ENCODE results near the gene CCDC107. TPM values are rescaled to one million over a fixed set of nuclear protein-coding genes. Genes with fewer than 3 reads are reported as not detected.
A peak's percentile ranks its signal among the peaks of the same experiment; 100 is the strongest.
"Not testable (repeated sequence)": the region's sequence is repeated elsewhere in the genome, so short reads cannot be mapped to it uniquely, and the experiment has no call there.

Gene CCDC107, protein sequence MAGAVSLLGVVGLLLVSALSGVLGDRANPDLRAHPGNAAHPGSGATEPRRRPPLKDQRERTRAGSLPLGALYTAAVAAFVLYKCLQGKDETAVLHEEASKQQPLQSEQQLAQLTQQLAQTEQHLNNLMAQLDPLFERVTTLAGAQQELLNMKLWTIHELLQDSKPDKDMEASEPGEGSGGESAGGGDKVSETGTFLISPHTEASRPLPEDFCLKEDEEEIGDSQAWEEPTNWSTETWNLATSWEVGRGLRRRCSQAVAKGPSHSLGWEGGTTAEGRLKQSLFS
- polyA plus RNA-seq = 77.4 TPM

DNA sequence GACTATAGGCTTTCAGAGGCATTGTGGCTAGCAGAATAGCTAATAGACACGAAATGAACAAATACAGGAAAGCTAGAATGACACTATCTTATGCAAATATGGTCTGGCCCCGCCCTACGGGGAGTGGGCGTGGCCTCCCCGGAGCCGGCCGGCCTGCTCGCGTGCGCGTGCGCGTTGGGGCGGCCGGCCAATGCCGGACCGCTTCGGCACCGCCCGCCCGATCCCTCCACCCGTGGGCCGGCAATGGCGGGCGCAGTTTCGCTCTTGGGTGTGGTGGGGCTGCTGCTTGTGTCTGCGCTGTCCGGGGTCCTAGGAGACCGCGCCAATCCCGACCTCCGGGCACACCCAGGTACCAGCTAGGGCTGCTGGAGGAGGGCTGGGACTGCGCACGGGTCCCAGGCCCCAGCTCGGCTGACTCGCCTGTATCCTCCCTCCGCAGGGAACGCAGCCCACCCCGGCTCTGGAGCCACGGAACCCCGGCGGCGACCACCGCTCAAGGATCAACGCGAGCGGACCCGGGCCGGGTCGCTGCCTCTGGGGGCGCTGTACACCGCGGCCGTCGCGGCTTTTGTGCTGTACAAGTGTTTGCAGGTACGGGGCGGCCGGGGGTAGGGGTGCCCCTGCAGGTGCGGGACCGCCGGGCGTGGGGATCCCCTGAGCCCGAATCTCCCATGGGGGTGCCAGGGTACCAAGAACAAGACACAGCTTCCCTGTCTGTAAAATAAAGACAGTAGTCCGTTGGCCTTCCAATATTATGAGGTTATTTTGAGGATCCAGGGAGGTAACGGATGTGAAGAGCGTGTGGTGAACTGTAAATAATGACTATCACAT is at the start of gene CCDC107:
Gene CCDC107 (plus strand): TSS at position 156 of the 831 bp plus-strand sequence. CDS start 88 bp downstream, at position 244.
- peaks cover 2% of the 10 kb centered on the region for H3K36me3 Mint-ChIP-seq
- H3K27me3 Mint-ChIP-seq = peaks cover 2% of the 10 kb centered on the region
- peaks cover 0 to 5% (median 0%) of the 10 kb centered on the region in 3 donors for H3K9me3 Mint-ChIP-seq
- H3K27ac Mint-ChIP-seq = peak within 1 kb of the TSS; percentile 99 to 100 (median 100)
- peak within 1 kb of the TSS; percentile 87 to 96 (median 92) for H3K4me3 Mint-ChIP-seq
- H3K4me1 Mint-ChIP-seq = peaks cover 39 to 67% (median 53%) of the 10 kb centered on the region in 3 donors

DNA sequence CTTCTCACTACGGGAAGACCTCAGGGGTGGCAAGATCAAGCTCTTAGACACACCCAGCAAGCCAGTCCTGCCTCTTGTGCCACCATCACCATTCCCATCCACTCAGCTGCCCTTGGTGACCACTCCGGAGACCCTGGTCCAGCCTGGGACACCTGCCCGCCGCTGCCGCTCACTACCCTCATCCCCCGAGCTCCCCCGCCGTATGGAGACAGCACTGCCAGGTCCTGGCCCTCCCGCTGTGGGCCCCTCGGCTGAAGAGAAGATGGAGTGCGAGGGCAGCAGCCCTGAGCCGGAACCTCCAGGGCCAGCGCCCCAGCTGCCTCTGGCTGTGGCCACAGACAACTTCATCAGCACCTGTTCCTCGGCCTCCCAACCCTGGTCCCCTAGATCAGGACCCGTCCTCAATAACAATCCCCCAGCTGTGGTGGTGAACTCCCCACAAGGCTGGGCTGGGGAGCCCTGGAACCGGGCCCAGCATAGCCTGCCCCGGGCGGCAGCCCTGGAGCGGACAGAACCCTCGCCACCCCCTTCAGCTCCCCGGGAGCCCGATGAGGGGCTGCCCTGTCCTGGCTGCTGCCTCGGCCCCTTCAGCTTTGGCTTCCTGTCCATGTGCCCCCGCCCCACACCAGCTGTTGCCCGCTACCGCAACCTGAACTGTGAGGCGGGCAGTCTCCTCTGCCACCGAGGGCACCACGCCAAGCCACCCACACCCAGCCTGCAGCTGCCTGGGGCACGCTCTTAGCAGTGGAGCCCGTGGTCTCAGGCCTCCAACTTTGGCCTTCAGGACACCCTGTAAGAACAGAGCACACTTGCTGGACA is 48.9 kb upstream of the CCDC107 start:
- H3K4me1 Mint-ChIP-seq = peaks cover 16 to 19% (median 18%) of the 10 kb centered on the region in 3 donors
- H3K4me3 Mint-ChIP-seq = peak overlapping the region in 1 of 4 donors; percentile 44

GRCh38 chr9:35609820-35610163 is 48.3 kb upstream of the CCDC107 start:
- H3K4me1 Mint-ChIP-seq = peaks cover 16 to 18% (median 17%) of the 10 kb centered on the region in 3 donors
- no peaks in the 10 kb centered on the region for H3K27me3 Mint-ChIP-seq

More for the DNA sequence above, 48.9 kb upstream of the CCDC107 start:
- Mint-ChIP-seq H3K27ac (no peak overlapping the region), H3K27me3 (no peaks in the 10 kb centered on the region), H3K9me3 (no peaks in the 10 kb centered on the region), H3K36me3 (no peaks in the 10 kb centered on the region)

DNA sequence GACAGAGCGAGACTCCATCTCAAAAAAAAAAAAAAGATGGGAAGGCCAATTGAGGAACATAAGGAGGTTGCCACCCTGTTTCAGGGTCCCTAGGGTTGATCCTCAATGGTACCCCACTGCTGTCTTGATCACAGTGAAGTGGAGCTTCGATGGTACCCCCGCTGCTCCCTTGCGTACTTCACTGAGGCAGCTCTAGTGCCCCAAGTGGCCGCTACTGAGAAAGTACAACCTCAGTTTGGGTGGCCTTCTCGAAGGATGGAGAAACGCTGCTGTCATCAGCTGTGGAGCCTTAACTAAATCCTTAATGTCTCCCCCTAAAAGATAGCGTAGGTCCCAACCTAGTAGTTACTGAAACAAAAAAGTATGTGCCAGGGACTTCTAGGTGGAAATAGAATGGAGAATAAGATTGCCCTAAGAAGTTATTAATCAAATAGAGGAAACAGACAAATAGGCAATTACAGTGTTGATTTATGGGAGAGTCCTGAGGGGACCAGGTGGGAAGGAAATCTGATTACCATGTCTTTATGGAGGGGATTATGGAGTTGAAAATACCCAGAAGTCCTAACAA is 46.8 kb upstream of the CCDC107 start:
- peak overlapping the region in 2 of 3 donors; percentile 17 to 79 for H3K27ac Mint-ChIP-seq
- H3K36me3 Mint-ChIP-seq = peaks cover under 1% of the 10 kb centered on the region
- peaks cover 2% of the 10 kb centered on the region for H3K27me3 Mint-ChIP-seq
- no peaks in the 10 kb centered on the region for H3K9me3 Mint-ChIP-seq
- peak overlapping the region in 2 of 4 donors; percentile 31 to 70 for H3K4me3 Mint-ChIP-seq
- peaks cover 14 to 22% (median 18%) of the 10 kb centered on the region in 3 donors for H3K4me1 Mint-ChIP-seq

More at GRCh38 chr9:35609820-35610163, 48.3 kb upstream of the CCDC107 start:
- peak overlapping the region in 1 of 3 donors; percentile 67 for H3K27ac Mint-ChIP-seq
- no peaks in the 10 kb centered on the region for H3K9me3 Mint-ChIP-seq
- H3K4me3 Mint-ChIP-seq = peak overlapping the region in 1 of 4 donors; percentile 44
- no peaks in the 10 kb centered on the region for H3K36me3 Mint-ChIP-seq

- Mint-ChIP-seq H3K27ac (peak overlapping the region in 2 of 3 donors; percentile 67 to 79), H3K4me1 (peaks cover 12 to 20% (median 20%) of the 10 kb centered on the region in 3 donors), H3K4me3 (peak overlapping the region in 1 of 4 donors; percentile 70)
- not testable (repeated sequence) for H3K36me3 Mint-ChIP-seq, H3K27me3 Mint-ChIP-seq, H3K9me3 Mint-ChIP-seq
Observed at GRCh38 chr9:35612066-35612465, 46.0 kb upstream of the CCDC107 start.

- H3K27me3 Mint-ChIP-seq = peaks cover 3% of the 10 kb centered on the region
- H3K4me3 Mint-ChIP-seq = peak overlapping the region in 1 of 4 donors; percentile 28
- peaks cover 2% of the 10 kb centered on the region for H3K36me3 Mint-ChIP-seq
- peak overlapping the region in 1 of 3 donors; percentile 67 for H3K27ac Mint-ChIP-seq
- peaks cover 17 to 23% (median 20%) of the 10 kb centered on the region in 3 donors for H3K4me1 Mint-ChIP-seq
- no peaks in the 10 kb centered on the region for H3K9me3 Mint-ChIP-seq
Observed at GRCh38 chr9:35612843-35613242, 45.2 kb upstream of the CCDC107 start.

- peaks cover 2% of the 10 kb centered on the region for H3K36me3 Mint-ChIP-seq
- H3K27ac Mint-ChIP-seq = peak overlapping the region; percentile 47 to 98 (median 96)
- H3K9me3 Mint-ChIP-seq = no peaks in the 10 kb centered on the region
- H3K27me3 Mint-ChIP-seq = peaks cover 3% of the 10 kb centered on the region
- H3K4me1 Mint-ChIP-seq = peaks cover 37 to 51% (median 42%) of the 10 kb centered on the region in 3 donors
- H3K4me3 Mint-ChIP-seq = peak overlapping the region; percentile 72 to 97 (median 86)
Observed at GRCh38 chr9:35615981-35616680, 42.0 kb upstream of the CCDC107 start.

DNA sequence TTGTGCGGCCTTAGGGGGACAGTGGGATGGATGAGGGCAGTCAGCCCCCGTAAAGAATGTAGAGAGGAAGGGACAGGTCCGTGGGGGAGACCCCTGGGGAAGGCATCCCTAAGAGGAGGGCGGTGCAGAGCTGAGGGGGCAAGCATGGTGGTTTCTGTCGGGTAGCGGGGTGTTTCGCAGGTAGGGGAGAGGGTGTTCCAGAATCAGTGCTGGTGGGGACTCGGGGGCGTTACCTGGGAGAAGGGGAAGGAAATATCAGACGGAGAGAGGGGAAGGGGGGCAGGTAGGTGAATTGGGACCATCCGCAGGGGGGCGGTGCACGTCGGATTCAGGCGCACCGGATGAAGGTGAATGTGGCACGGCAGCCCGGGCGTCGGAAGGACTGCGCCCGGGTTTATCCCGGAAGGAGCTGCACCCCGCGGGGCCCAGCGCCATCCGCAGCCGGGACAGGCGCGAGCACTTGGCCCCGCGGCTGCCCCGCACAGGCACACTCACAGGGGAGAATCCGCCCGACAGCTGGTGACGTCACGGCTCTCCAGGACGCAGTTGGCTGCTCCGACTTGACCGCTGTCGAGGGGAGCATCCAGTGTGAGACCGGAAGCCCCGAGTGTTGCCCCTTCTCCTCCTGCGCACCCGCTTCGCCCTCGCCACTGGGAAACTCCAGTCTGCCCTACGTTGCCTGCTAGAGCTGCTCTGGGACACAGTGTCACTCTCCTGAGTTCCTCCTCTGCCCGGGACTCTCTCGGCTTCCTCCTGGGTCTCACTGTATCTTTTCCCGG is 41.2 kb upstream of the CCDC107 start:
- Mint-ChIP-seq H3K4me1 (peaks cover 36 to 54% (median 39%) of the 10 kb centered on the region in 3 donors), H3K9me3 (no peaks in the 10 kb centered on the region), H3K4me3 (peak overlapping the region; percentile 72 to 97 (median 86)), H3K36me3 (peaks cover 2% of the 10 kb centered on the region), H3K27ac (peak overlapping the region; percentile 47 to 98 (median 96)), H3K27me3 (peaks cover 3% of the 10 kb centered on the region)

DNA sequence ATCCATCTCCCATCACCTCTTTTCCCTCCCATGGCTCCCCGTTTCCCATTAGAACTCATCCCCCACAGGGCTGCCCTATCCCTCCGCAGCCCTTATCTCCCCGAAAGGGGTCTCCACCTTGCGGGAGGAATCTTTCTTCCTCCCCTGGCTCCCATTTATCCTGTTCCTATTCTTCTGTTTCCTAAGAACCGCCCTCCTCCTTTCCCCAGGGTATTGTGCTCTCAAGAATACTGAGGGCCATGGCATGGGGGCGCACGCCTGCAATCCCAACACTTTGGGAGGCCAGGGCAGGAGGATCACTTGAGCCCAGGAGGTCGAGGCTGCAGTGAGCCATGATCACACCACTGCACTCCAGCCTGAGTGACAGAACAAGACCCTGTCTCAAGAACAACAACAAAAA is 40.5 kb upstream of the CCDC107 start:
- H3K9me3 Mint-ChIP-seq = no peaks in the 10 kb centered on the region
- H3K36me3 Mint-ChIP-seq = peaks cover 2% of the 10 kb centered on the region
- peaks cover 3% of the 10 kb centered on the region for H3K27me3 Mint-ChIP-seq
- H3K4me1 Mint-ChIP-seq = peaks cover 37 to 54% (median 39%) of the 10 kb centered on the region in 3 donors
- peak overlapping the region; percentile 47 to 98 (median 96) for H3K27ac Mint-ChIP-seq
- H3K4me3 Mint-ChIP-seq = peak overlapping the region; percentile 72 to 97 (median 86)

GRCh38 chr9:35618325-35618727 is 39.8 kb upstream of the CCDC107 start, which contains the start of gene CD72:
TSS of gene CD72 (minus strand) at chr9:35618413. CDS start at chr9:35618303, 110 bp downstream.
- Mint-ChIP-seq H3K27ac (peak within 1 kb of the TSS; percentile 47 to 98 (median 96)), H3K4me1 (peaks cover 36 to 54% (median 37%) of the 10 kb centered on the region in 3 donors), H3K4me3 (peak within 1 kb of the TSS; percentile 72 to 97 (median 86)), H3K27me3 (peaks cover 3% of the 10 kb centered on the region), H3K36me3 (peaks cover 2% of the 10 kb centered on the region), H3K9me3 (no peaks in the 10 kb centered on the region)

DNA sequence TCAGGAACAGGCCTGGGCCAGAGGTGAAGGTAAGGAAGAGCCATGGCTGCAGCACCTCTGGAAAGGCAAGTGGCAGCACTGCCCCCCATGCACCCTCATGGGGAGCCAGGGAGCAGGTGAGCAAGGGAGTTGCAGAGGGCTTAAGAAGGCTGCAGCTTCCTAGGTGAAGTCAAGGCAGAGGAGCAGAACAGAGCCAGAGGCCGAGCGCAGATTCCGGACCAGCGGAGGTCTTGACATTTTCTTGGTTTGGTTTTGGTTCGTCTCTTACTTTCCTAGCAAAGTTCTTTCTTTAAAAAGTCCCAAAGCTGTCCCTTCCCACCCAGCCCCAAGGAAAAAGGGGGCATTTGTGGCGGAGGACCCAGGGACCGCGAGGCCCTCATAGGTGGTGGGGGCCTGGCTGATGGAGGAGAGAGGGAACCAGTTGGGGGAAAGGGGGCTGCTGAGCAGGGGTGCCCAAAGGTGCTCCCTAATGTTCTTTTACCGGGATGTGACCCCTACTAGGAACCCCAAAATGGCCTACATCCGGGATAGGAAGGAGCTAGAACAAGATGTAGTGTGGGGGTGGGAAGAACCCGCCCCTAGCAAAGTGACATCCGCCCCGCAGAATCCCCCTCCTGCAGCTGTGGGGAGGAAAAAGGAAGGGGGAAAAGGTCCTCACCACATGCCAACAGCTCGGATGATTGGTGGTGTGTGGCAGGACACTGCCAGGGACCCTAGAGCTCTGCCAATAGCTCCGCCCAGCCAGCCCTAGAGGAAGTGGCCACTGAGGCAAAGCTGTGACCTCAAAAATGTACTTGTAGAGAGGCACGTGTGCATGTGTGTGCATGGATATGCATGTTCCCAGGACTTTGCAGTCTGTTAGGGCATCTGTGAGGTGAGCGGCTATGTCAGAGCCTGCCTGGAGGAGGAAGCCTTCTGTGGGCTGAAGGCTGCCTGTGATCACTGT is 39.0 kb upstream of the CCDC107 start:
- Mint-ChIP-seq H3K27ac (peak overlapping the region; percentile 47 to 98 (median 96)), H3K4me3 (peak overlapping the region; percentile 72 to 97 (median 86)), H3K9me3 (no peaks in the 10 kb centered on the region), H3K27me3 (peaks cover 3% of the 10 kb centered on the region), H3K36me3 (peaks cover 2% of the 10 kb centered on the region), H3K4me1 (peaks cover 36 to 54% (median 36%) of the 10 kb centered on the region in 3 donors)

GRCh38 chr9:35619800-35620158 is 38.3 kb upstream of the CCDC107 start:
- Mint-ChIP-seq H3K9me3 (no peaks in the 10 kb centered on the region), H3K27ac (peak overlapping the region; percentile 47 to 98 (median 96)), H3K27me3 (peaks cover 3% of the 10 kb centered on the region), H3K36me3 (peaks cover 2% of the 10 kb centered on the region), H3K4me1 (peaks cover 33 to 54% (median 36%) of the 10 kb centered on the region in 3 donors), H3K4me3 (peak overlapping the region; percentile 72 to 97 (median 86))

Measured in IgD-negative memory B cell (primary cell).